Dermis blood vessel endothelial cell (primary cell): ENCODE measurements around the gene PAGE2B. TPM values are rescaled to one million over a fixed set of nuclear protein-coding genes. Genes with fewer than 3 reads are reported as not detected.
"Not testable (repeated sequence)": the region's sequence is repeated elsewhere in the genome, so short reads cannot be mapped to it uniquely, and the experiment has no call there.

Source experiments
- DNase-seq: peaks from one replicate; pipeline ENCODE4 v3.0.0; 2010
- total RNA-seq: library from RNA; depleted of rRNA; stranded (reverse); fragments of >200 nt; gene quantifications from 2 replicates; pipeline ENCODE4 v1.2.3, GENCODE V29; 2014

Gene PAGE2B
- total RNA-seq, 1 donor from 2014 or later, result not detected

DNA sequence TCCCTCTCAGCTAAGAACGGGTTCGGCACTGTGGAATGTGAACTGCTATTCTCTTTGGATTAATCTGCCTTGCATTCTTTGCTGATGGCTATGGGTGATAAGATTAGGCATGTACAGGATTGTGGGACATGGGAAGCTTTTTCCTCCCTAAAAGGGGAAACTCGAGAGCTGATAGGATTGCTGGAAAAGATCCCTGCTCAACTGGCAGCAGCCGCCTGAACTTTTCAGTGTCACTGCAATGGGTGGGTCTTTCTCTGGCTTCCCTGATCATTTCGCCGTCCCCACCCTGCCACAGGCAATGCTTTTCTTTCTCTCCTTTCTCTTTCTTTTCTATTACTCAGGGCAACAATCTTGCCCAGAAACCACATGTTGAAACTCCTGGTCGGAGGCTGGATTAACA lies 34.5 kb downstream of the PAGE2B start:
- DNase-seq, result no peak

DNA sequence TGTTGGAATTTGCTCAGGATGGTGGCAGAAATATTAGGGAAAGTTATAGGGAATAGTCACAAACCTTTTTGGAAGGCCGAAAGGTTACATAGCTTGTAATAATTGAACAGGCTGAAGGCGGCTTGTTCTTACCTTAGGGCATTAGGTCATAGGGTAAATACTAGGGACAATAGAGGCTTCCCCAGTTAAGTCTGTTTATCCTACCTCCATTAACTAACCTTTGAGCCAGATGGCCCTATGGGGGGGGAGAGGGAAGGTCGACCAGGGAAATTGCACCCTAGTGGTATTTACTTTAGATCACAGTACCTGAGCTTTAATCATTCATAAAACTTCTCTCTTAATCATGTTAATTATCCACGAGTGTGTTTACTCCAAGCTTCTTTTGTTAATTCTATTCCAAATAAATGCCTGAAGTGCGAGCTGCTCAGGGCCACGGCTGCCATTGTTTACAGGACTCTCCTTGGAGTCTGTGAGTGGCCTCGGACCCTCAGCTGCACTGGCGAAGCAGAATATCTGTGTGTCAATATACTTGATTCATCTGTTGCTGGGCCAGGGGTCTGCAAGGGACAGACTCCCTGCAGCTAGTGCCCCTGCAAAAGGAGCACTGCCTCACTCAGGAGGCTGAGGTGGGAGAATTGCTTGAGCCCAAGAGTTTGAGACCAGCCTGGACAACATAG lies 36.9 kb downstream of the PAGE2B start:
- DNase-seq, result no peak

DNA sequence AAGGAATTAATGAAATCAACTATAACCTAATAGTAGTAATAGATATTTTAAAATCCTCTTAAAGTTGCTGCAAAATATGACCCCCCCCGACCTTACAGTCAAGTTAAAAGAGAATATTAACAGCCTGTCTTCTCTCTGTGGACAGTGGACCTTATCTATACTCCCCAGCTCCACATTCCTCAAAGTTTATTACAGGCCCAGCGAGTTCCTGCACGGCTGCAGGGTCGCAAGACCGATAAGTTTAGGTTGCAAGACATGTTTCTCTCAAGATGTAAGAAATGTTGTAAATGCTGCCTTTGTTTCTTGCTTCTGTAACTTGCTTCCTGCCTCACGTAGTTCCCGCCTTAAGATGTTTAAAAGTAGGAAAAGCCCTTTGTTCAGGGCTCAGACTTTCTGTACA lies 41.8 kb downstream of the PAGE2B start:
- DNase-seq, result not testable (repeated sequence)

DNA sequence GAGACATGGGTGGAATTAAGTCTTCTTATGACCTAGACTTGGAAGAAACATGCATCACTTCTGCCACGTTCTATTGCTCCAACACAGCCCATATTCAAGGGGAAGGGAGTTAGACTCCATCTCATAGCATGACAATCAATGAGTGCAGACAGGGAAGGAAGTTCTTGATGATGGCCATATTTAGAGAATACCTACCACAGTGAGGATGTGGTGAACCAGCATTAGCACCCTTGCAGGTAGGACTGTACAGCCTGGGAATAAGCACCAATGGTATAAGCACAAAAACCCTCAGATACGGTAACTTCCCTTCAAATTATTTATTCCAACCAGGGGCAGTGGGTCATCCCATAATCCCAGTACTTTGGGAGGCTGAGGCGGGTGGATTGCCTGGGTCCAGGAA lies 43.7 kb downstream of the PAGE2B start:
- DNase-seq, result no peak

DNA sequence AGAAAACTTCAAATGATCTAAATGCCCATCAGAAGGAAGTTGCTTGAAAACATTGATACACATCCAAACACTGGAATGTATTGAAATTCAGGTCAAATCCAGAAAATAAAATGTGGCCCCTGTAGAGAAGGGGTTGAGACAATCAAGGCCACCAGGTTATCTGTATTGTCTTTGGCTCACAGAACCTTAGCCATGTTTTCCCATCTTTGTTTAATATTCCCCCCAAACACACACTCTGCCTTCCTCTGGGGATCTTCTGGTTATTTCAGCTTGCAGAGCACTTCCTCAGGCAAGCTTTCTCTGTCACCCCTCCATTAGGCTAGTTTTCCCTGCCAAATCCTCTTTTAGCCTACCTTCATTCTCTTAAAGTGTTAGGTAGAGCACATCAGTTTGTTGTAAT lies 44.4 kb downstream of the PAGE2B start:
- DNase-seq, result peak; percentile 56

DNA sequence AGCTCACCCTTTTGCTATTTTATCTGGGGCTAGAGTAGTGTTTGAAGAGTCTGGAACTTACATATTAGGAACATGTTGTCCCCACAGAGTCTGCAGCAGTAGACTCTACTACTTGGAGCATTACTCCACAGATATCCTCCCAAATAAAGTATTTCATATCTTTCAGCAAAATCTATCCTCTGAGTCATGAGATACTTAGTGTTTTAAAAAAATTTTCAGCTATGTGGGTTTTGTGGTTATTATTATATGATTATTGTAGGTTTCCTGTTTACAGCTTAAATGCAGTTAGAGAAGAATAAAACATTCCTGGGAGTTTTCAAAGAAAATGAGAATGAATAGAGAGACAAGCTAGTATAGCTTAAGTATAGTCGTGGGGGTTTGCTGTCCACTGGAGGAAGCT lies 44.9 kb downstream of the PAGE2B start:
- DNase-seq, result peak; percentile 10

DNA sequence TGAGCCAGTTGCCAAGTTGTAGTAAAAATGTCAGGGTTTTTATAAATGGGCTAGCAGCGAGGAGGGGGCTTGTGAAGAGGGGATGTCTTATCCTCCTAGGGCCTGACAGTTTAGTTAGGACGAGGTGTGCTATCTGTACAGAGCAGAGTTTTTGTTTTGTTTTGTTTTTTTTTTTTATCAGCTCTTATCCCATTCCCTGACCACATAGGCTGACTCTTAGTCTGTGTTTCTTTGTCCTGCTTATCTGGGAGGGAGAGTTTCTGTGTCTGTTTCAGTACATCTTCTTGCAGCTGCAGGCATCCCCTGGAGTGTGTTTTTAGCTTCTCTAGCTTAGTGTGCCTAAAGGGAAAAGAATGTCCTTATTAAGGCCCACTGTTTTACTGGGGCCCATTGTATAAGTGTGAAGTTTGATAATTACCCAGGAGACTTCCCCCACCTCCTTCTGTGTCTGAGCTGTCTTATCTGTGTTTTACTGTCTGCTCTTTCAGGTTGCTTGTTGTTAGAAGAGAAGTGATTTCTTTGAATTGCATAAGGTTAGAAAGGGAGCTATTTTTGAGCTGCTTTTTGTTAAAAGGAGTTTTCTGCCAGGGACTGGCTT lies 46.0 kb downstream of the PAGE2B start:
- no peak for DNase-seq

DNA sequence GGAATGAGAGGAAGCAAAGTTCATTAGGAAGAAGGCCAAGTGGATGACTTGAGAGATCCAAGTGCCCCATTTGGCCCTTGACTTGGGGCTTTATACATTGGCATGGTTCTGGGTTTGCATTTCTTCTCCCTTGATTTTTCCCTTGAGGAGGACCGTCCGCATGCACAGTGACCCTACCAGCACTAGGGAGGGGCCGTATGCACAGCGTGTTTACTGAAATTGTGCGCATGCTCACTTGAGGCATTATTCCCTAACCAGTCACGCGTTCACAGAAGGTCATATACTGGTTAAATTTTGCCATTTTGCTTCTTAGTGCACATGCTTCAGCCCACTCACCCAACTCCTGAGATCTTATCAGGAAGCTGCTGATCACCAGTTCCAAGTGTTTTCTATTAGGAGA lies 49.1 kb downstream of the PAGE2B start:
- no peak for DNase-seq

DNA sequence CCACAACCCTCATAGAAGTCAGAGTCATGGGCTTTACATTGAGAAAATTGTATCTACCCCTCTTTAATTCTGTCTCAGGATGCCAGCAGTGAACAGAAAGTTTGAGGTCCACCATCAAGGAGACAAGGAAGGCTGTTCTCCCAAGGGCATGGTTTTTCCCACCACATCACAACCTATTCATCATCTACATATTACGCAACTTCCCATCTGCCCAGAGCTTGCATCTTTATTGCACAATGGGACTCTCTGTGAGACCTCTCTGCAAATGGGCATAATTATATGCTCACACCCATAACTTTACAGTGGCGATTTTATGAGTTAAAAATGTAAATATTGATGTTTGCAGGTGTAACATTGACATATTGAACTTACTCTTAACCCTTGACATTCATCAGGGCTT lies 52.9 kb downstream of the PAGE2B start:
- DNase-seq, result no peak

Other genes starting within 250 kb of the PAGE2B start
- 4.4 and 5.9 TPM in 2 replicates for gene TRO, start 154.2 kb upstream of the PAGE2B start, total RNA-seq
- gene PFKFB1, start 80.8 kb upstream of the PAGE2B start, total RNA-seq, result 0.05 TPM in 1 of 2 replicates, not detected in the other
- 8.3 and 12.6 TPM in 2 replicates for gene APEX2, start 74.7 kb upstream of the PAGE2B start, total RNA-seq
- not detected in 2 replicates for gene ALAS2, start 44.1 kb upstream of the PAGE2B start, total RNA-seq
- not detected in 2 replicates for gene PAGE2, start 14.0 kb downstream of the PAGE2B start, total RNA-seq
- gene PAGE5, start 145.3 kb downstream of the PAGE2B start, total RNA-seq, result not detected in 2 replicates
- gene PAGE3, start 189.9 kb downstream of the PAGE2B start, total RNA-seq, result not detected in 2 replicates